Iris pigment epithelial cell (primary cell): Measurements from ENCODE around the gene OBI1.

Source experiments
- DNase-seq: peaks from one replicate; pipeline ENCODE4 v3.0.0-alpha.2; 2011; ENCODE audit warnings: low read depth

Gene OBI1

GRCh38 chr13:78587395-78587794 is 71.6 kb downstream of the OBI1 start:
- no peak for DNase-seq

- DNase-seq = no peak
These were observed 72.2 kb downstream of the OBI1 start for GRCh38 chr13:78586706-78587105.

- DNase-seq = no peak
These were observed 82.7 kb downstream of the OBI1 start for GRCh38 chr13:78576261-78576660.

GRCh38 chr13:78572459-78572858 is 86.5 kb downstream of the OBI1 start:
- DNase-seq = no peak

- no peak for DNase-seq
These were observed 89.9 kb downstream of the OBI1 start for GRCh38 chr13:78569029-78569428.

GRCh38 chr13:78566631-78567030 is 92.3 kb downstream of the OBI1 start:
- no peak for DNase-seq
